Peyer's patch (tissue), 4 donors: ENCODE data around the gene ZC3H18. TPM values are rescaled to one million over a fixed set of nuclear protein-coding genes. Genes with fewer than 3 reads are reported as not detected.

Experiments used
- DNase-seq, 3 donors: peaks; one replicate each; pipeline ENCODE4 v3.0.0-alpha.2; 2017 to 2019
- H3K27ac ChIP-seq, 4 donors: fragments of 200-600 bp; sonication (generic); one replicate each; pipeline ENCODE4 v1.5.1; 2016 to 2019
- H3K27me3 ChIP-seq, 2 donors: fragments of 200-600 bp; sonication (generic); one replicate each; pipeline ENCODE4 v1.5.1; 2019
- H3K36me3 ChIP-seq, 3 donors: fragments of 200-600 bp; sonication (generic); one replicate each; pipeline ENCODE4 v1.5.1; 2016 to 2019
- H3K4me1 ChIP-seq, 4 donors: fragments of 200-600 bp; sonication (generic); one replicate each; pipeline ENCODE4 v1.5.1; 2016 to 2019
- H3K4me3 ChIP-seq, 4 donors: fragments of 200-600 bp; sonication (generic); 1 replicate in 3 of 4; 2 replicates in 1 of 4; pipeline ENCODE4 v1.5.1; 2016 to 2019; ENCODE audit warnings: mild to moderate bottlenecking in 1 of 4
- H3K9me3 ChIP-seq, 4 donors: fragments of 200-600 bp; sonication (generic); one replicate each; pipeline ENCODE4 v1.5.1; 2016 to 2019; ENCODE audit warnings: mild to moderate bottlenecking in 1 of 4
- CTCF ChIP-seq, 6 experiments: fragments of 450-650 bp in 4 of 6; fragments of 200-600 bp in 2 of 6; sonication (generic) in 1 of 6; IDR thresholded peaks; one replicate each; pipeline ENCODE4 v1.5.1; 2017 to 2019; ENCODE audit warnings: antibody characterized with exemption in 6 of 6, mild to moderate bottlenecking in 3 of 6, moderate library complexity in 1 of 6
- POLR2A ChIP-seq, 2 donors: fragments of 450-650 bp; IDR thresholded peaks; one replicate each; pipeline ENCODE4 v1.5.1; 2017; ENCODE audit warnings: antibody characterized with exemption in 2 of 2, mild to moderate bottlenecking in 2 of 2, moderate library complexity in 2 of 2
- total RNA-seq, 4 donors: library from RNA; depleted of rRNA; stranded (reverse); fragments of >200 nt; gene quantifications; one replicate each; pipeline ENCODE4 v1.1.0, GENCODE V29; 2016

The ZC3H18 gene
- total RNA-seq, 4 donors from 2014 or later, result 22.8 to 47.0 (median 32.9) TPM

- Histone ChIP-seq H3K27me3 (no peaks in the 10 kb centered on the region), H3K36me3 (peaks cover 0 to 53% (median 0%) of the 10 kb centered on the region in 3 donors), H3K27ac (peak overlapping the region in 2 of 4 donors; percentile 41 to 52), H3K4me1 (no peaks in the 10 kb centered on the region), H3K9me3 (no peaks in the 10 kb centered on the region), H3K4me3 (no peak overlapping the region)
- DNase-seq, result peak in 2 of 3 donors; percentile 17 to 76
- TF ChIP-seq POLR2A (IDR thresholded peaks at IDR 0.05) (no peak), CTCF (IDR thresholded peaks at IDR 0.05) (no peak)
Observed at GRCh38 chr16:88599092-88599733, 29.0 kb downstream of the ZC3H18 start.

GRCh38 chr16:88599825-88600538 is 29.8 kb downstream of the ZC3H18 start:
- Histone ChIP-seq H3K27me3 (no peaks in the 10 kb centered on the region), H3K9me3 (no peaks in the 10 kb centered on the region), H3K4me1 (no peaks in the 10 kb centered on the region), H3K36me3 (peaks cover 0 to 61% (median 0%) of the 10 kb centered on the region in 3 donors), H3K4me3 (no peak overlapping the region), H3K27ac (peak overlapping the region in 2 of 4 donors; percentile 41 to 52)
- TF ChIP-seq POLR2A (IDR thresholded peaks at IDR 0.05), result no peak
- TF ChIP-seq CTCF (IDR thresholded peaks at IDR 0.05), result no peak
- no peak for DNase-seq

DNA sequence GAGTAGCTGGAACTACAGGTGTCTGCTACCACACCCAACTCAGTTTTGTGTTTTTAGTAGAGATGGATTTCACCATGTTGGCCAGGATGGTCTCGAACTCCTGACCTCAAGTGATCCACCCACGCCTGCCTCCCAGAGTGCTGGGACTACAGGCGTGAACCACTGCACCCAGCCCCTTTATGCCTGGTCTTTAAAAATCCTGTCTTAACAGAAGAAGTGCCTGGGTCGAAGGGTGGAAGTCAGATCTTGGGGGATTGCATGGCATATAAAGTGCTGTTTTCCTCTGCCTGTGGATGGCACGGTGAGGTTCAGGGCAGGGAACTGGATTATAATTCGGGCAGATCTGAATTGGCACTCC is 30.3 kb downstream of the ZC3H18 start:
- no peaks in the 10 kb centered on the region for H3K9me3 ChIP-seq
- H3K27me3 ChIP-seq, result no peaks in the 10 kb centered on the region
- DNase-seq, result no peak
- no peak overlapping the region for H3K4me3 ChIP-seq
- TF ChIP-seq CTCF (IDR thresholded peaks at IDR 0.05) (no peak), POLR2A (IDR thresholded peaks at IDR 0.05) (no peak)
- H3K36me3 ChIP-seq, result peaks cover 0 to 66% (median 0%) of the 10 kb centered on the region in 3 donors
- no peaks in the 10 kb centered on the region for H3K4me1 ChIP-seq
- H3K27ac ChIP-seq, result peak overlapping the region in 1 of 4 donors; percentile 52

DNA sequence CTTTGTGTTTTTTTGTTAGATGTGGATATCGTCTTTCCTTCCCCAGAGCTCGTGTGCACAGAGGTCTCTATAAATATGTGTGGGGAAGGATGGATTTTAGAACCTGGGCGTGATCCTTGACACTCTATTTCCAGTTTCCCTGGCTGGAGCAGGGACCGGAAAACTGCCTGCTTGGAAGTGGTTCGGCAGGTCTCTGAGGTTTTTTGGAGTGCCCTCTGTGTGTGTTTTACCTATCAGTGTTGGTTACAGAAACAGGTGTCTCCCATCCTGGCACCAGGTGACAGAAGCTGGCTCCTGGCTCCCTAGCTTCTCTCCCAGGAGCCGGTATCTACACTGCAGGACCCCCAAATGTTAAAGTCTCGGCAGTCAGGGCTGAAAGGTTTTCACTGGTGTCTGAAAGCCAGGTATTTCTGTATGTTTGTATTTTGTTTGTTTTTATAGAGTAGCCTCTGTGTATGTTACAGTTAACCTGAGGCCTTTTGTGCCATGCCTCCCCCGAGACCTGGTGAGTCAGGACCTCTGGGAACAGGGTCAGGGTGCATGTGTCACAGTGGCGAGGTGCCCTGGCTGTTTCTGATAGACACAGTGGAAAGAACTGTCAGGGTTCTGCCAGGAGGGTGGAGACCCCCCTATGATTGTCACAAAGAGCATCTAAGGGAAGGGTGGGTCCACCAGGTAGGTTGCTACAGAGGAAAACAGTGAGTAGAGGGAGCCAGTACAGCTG is 31.3 kb downstream of the ZC3H18 start:
- Histone ChIP-seq H3K9me3 (no peaks in the 10 kb centered on the region), H3K27ac (no peak overlapping the region), H3K27me3 (no peaks in the 10 kb centered on the region), H3K36me3 (peaks cover 0 to 76% (median 0%) of the 10 kb centered on the region in 3 donors), H3K4me3 (no peak overlapping the region), H3K4me1 (no peaks in the 10 kb centered on the region)
- no peak for TF ChIP-seq CTCF (IDR thresholded peaks at IDR 0.05)
- TF ChIP-seq POLR2A (IDR thresholded peaks at IDR 0.05), result no peak
- DNase-seq, result no peak

DNA sequence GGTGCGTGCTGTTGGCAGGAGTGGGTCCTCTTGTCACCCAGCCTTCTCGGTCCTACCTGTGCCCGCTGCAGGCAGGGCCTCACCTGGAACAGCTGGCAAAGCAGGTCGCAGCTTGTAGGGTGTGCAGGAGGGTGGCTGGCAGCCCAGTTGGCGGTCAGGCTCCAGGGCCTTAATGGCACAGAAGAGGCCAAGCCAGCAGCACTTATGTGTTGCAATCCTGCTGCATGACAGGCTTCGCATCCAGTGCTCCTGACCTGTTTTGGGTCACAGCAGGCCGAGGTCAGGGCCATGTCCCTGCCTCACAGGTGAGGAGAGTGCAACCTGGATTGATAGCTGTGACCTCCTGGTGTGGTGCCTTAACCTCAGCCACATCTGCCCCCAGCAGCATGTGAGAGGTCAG is 31.9 kb downstream of the ZC3H18 start:
- Histone ChIP-seq H3K36me3 (peaks cover 0 to 82% (median 0%) of the 10 kb centered on the region in 3 donors), H3K27me3 (no peaks in the 10 kb centered on the region), H3K27ac (no peak overlapping the region), H3K4me3 (no peak overlapping the region), H3K4me1 (no peaks in the 10 kb centered on the region), H3K9me3 (no peaks in the 10 kb centered on the region)
- no peak for TF ChIP-seq POLR2A (IDR thresholded peaks at IDR 0.05)
- TF ChIP-seq CTCF (IDR thresholded peaks at IDR 0.05), result no peak
- no peak for DNase-seq
